Right lobe of liver (tissue), 6 donors: ENCODE data around the gene OGFOD2. TPM values are rescaled to one million over a fixed set of nuclear protein-coding genes. Genes with fewer than 3 reads are reported as not detected.

Experiments used
- ATAC-seq, 4 donors: fragments of 200-7000 bp; cut with Tn5 transposase; one replicate each; pipeline ENCODE4 v1.9.1; 2020; ENCODE audit warnings: mild to moderate bottlenecking in 4 of 4, moderate library complexity in 4 of 4
- DNase-seq, 3 donors: peaks; one replicate each; pipeline ENCODE4 v3.0.0-alpha.2; 2020
- H3K27ac ChIP-seq, 3 donors: fragments of 200-600 bp; one replicate each; pipeline ENCODE4 v1.8.0; 2022
- H3K27me3 ChIP-seq, 2 donors: fragments of 200-600 bp; one replicate each; pipeline ENCODE4 v1.8.0; 2022
- H3K36me3 ChIP-seq, 4 donors: fragments of 200-600 bp; sonication (generic) in 1 of 4; one replicate each; pipeline versions ENCODE4 v1.5.1 to v1.8.0; 2017 to 2022; ENCODE audit warnings: control low read depth in 1 of 4
- H3K4me1 ChIP-seq, 4 donors: fragments of 200-600 bp; sonication (generic) in 1 of 4; one replicate each; pipeline versions ENCODE4 v1.5.1 to v1.8.0; 2017 to 2022; ENCODE audit warnings: control low read depth in 1 of 4
- H3K4me3 ChIP-seq, 3 donors: fragments of 200-600 bp; one replicate each; pipeline ENCODE4 v1.8.0; 2022
- H3K9me3 ChIP-seq, 4 donors: fragments of 200-600 bp; sonication (generic) in 1 of 4; one replicate each; pipeline versions ENCODE4 v1.5.1 to v1.8.0; 2017 to 2022; ENCODE audit warnings: control low read depth in 1 of 4
- CTCF ChIP-seq, 4 donors: fragments of 200-600 bp in 3 of 4; fragments of 450-650 bp in 1 of 4; IDR thresholded peaks; one replicate each; pipeline versions ENCODE4 v1.5.1 to v1.8.0; 2016 to 2022; ENCODE audit warnings: antibody characterized with exemption in 4 of 4, mild to moderate bottlenecking in 2 of 4
- POLR2A ChIP-seq: fragments of 450-650 bp; IDR thresholded peaks from one replicate; pipeline ENCODE4 v1.6.1; 2017; ENCODE audit warnings: antibody characterized with exemption, mild to moderate bottlenecking
- WGBS: methylation state at CpG from one replicate; pipeline ENCODE4 v1.1.6; 2018; ENCODE audit warnings: low coverage, low lambda C conversion rate; ENCODE audit not compliant: insufficient coverage; ENCODE audit errors: missing lambda C conversion rate; 5-methylcytosine and 5-hydroxymethylcytosine counted together
- intact Hi-C, 2 donors: fragments of 100-400 bp; cut with DNase I; formaldehyde crosslinking; loops; one replicate each; pipeline versions ENCODE4 v1.11.2 to v1.14.1; 2022
- long read RNA-seq: library from polyadenylated mRNA; unstranded; transcript quantifications from one replicate; pipeline ENCODE4 v2.0.0, GENCODE V29; 2019
- total RNA-seq, 6 experiments: library from RNA; depleted of rRNA in 2 of 6; stranded (reverse); fragments of >200 nt in 2 of 6; fragmentation: NEBNext Ultra II Directional in 3 of 6; extraction: Animal tissue kit (Norgen Biotek cat#: 25700) in 3 of 6; gene quantifications; one replicate each; pipeline versions ENCODE4 v1.1.0 to v1.2.4, GENCODE V29; 2016 to 2023
- donor health status: DM: no; HTN: yes; CAD: no.
- donor health status: DM: no; HTN: no; CAD: no.
- donor health status: DM: no; HTN: no; CAD: no.
- donor health status: DM: no; HTN: yes; CAD: no.
- donor health status: DM: no; HTN: yes; CAD: no.

OGFOD2 gene
- total RNA-seq: 10 to 100 TPM in 5 of 6 experiments, 1 to 10 TPM in 1; 9.9 to 18.8 (median 14.1) TPM
- long read RNA-seq, transcript OGFOD2-201 (7 exons, 1,780 nt): major isoform, 6 of 8 reads
- long read RNA-seq, partial matches to known transcripts: 1 of 8 reads
- long read RNA-seq, other reads (novel, unspliced or antisense): 1 of 8 reads

- WGBS: 0% methylated on average over 19 of the region's 66 CpGs
- peaks cover 0 to 19% (median 7%) of the 10 kb centered on the region in 4 donors for H3K4me1 ChIP-seq
- no peaks in the 10 kb centered on the region for H3K36me3 ChIP-seq
- TF ChIP-seq CTCF (IDR thresholded peaks at IDR 0.05): no peak
- TF ChIP-seq POLR2A: no peak
- H3K27ac ChIP-seq: peak within 1 kb of the TSS; percentile 96 to 97 (median 97)
- H3K27me3 ChIP-seq: no peaks in the 10 kb centered on the region
- peak; percentile 83 to 89 (median 86) for ATAC-seq
- H3K4me3 ChIP-seq: peak within 1 kb of the TSS; percentile 75 to 99 (median 93)
- intact Hi-C loops: no loop called here
- no peaks in the 10 kb centered on the region for H3K9me3 ChIP-seq
- DNase-seq: peak; percentile 90 to 93 (median 93)
Measured at GRCh38 chr12:122974892-122975789, at the start of gene OGFOD2. Gene OGFOD2, plus strand, starts transcription at chr12:122975244. Its CDS starts 8 bp downstream, at chr12:122975252.

- 78% methylated on average over 10 of the region's 11 CpGs for WGBS
- Histone ChIP-seq H3K9me3 (no peaks in the 10 kb centered on the region), H3K4me3 (no peak overlapping the region), H3K27ac (no peak overlapping the region), H3K4me1 (peaks cover 0 to 8% (median 2%) of the 10 kb centered on the region in 4 donors), H3K27me3 (no peaks in the 10 kb centered on the region), H3K36me3 (no peaks in the 10 kb centered on the region)
- TF ChIP-seq POLR2A (no peak), CTCF (IDR thresholded peaks at IDR 0.05) (no peak)
- DNase-seq (no peak), ATAC-seq (no peak)
- intact Hi-C loops: no loop called here
Measured at GRCh38 chr12:122927756-122928403, 47.2 kb upstream of the OGFOD2 start.

GRCh38 chr12:122928404-122929147 is 46.5 kb upstream of the OGFOD2 start:
- no peak overlapping the region for H3K4me3 ChIP-seq
- H3K4me1 ChIP-seq: peaks cover 0 to 8% (median 2%) of the 10 kb centered on the region in 4 donors
- TF ChIP-seq CTCF (IDR thresholded peaks at IDR 0.05) (no peak), POLR2A (no peak)
- no peaks in the 10 kb centered on the region for H3K9me3 ChIP-seq
- no peaks in the 10 kb centered on the region for H3K27me3 ChIP-seq
- DNase-seq: peak in 2 of 3 donors; percentile 66 to 80
- ATAC-seq: peak; percentile 84 to 94 (median 88)
- WGBS: 68% methylated on average over 11 of the region's 12 CpGs
- H3K27ac ChIP-seq: peak overlapping the region in 1 of 3 donors; percentile 73
- intact Hi-C loops: no loop called here
- H3K36me3 ChIP-seq: no peaks in the 10 kb centered on the region

GRCh38 chr12:122929148-122929538 is 45.9 kb upstream of the OGFOD2 start:
- intact Hi-C loops: no loop called here
- Histone ChIP-seq H3K9me3 (no peaks in the 10 kb centered on the region), H3K4me1 (peaks cover 0 to 8% (median 2%) of the 10 kb centered on the region in 4 donors), H3K27me3 (no peaks in the 10 kb centered on the region), H3K27ac (peak overlapping the region in 1 of 3 donors; percentile 60), H3K4me3 (no peak overlapping the region), H3K36me3 (no peaks in the 10 kb centered on the region)
- DNase-seq: no peak
- ATAC-seq: peak in 3 of 4 donors; percentile 38 to 51 (median 50)
- no peak for TF ChIP-seq POLR2A
- TF ChIP-seq CTCF (IDR thresholded peaks at IDR 0.05): no peak
- 52% methylated on average over 9 of the region's 14 CpGs for WGBS
